C1 segment of cervical spinal cord (tissue), 14 donors: ENCODE measurements around the gene BUB1.
"Not testable (repeated sequence)": the region's sequence is repeated elsewhere in the genome, so short reads cannot be mapped to it uniquely, and the experiment has no call there.

Experiments used
- DNase-seq, 14 donors: peaks; one replicate each; lab custom pipeline; 2025; lab: John Stamatoyannopoulos, UW

BUB1 gene

DNA sequence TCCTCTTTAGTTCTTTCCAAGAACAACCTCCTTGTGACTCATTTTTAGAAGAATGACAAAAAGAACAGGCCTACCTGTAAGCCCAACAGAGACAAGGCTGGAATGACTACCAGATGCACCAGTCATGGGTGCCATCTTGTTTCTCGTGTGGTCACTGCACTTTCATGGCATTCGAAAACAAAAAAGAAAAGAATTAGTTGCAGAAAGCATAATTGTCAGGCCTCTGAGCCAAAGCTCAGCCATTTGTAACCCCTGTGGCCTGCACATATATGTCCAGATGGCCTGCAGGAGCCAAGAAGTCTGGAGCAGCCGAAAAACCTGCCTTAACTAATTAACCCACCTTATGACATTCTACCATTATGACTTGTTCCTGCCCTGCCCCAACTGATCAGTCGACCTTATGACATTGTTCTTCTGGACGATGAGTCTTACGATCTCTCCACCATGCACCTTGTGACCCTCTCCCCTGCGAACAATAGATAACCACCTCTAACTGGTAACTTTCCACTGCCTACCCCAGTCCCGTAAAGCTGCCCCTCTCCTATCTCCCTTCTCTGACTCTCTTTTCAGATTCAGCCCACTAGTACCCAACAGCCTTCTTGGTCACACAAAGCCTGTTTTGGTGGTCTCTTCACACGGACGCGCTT is 13.9 kb upstream of the BUB1 start:
- DNase-seq = no peak

GRCh38 chr2:110690083-110690965 is 12.5 kb upstream of the BUB1 start:
- no peak for DNase-seq

DNA sequence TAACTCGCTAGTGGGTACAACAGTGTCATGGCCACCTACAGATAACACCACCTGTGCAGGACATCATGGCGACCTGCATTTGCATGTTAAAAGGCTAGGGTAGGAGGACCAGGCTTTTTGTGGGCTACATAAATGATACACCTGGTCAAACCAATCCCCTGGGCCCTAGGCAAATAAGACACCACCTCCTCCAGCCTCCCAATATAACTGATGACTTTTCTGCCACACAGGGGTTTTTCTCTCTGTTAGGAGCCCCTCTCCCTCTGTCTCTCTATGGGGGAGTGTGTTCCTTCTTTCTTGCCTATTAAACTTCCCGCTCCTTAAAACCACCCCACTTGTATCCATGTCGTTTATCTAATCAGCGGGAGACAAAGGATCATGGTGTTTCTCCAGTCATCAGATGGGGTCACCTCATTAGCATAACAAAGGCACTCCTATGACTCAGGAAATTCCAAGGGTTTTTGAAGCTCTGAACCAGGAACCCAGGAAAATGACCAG is 10.8 kb upstream of the BUB1 start:
- DNase-seq = no peak

DNA sequence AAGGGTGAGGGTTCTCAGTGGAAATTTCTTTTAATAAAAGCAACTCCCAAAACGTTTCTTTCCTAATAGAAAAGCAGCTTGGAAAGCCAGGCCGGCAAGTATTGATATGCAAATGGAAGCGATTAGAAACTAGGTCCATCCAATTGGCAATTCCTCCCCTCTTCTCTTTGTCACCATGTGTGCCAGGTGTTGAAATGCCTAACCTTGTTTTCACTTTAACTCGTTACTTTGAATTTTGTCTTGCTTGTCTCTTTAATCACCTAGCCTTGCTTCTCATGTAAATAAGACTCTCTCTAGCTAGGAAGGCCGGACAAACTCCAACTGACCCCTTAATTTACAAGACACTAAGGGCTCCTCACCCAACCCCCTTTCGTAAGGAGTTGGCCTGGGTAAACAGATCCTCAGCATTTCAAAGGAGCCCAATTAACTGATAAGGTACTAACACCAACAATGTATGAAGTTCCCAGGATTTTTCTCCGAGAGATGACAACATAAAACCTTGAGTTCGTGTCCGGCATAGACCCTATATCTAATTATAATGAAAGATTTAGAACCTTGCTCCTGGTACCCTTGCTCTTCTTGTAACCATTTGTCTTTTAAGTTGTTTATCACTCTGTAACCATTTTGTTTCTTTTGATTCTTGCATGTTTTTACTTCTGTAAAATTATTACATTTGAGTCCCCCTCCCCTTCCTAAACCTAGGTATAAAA is 10.1 kb upstream of the BUB1 start:
- DNase-seq = not testable (repeated sequence)

- no peak for DNase-seq
Observed at GRCh38 chr2:110682872-110683271, 5.0 kb upstream of the BUB1 start.

- DNase-seq = no peak
Observed at GRCh38 chr2:110682267-110682666, 4.4 kb upstream of the BUB1 start.

GRCh38 chr2:110680709-110681108 is 2.8 kb upstream of the BUB1 start:
- DNase-seq = no peak

DNA sequence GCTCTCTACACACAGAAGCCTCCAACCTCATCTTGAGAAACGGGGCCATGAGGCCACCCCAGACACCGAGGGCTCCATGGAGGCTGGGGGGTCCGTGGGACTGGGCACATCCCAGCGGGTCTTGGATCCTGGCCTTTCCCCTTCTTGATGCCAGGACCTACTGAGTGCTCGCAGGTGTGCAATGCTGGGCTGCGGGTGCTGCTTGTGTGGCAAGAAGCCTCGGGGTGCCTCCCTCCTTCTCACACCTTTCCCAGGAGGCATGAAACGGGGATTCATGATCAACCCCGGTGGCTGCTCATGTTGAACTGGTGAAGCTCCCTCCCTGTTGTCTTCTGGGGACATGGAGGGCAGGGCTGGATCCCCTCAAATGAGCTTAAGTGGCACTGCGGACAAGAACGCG is 2.0 kb upstream of the BUB1 start:
- DNase-seq = no peak

GRCh38 chr2:110679337-110679707 is 1.5 kb upstream of the BUB1 start:
- DNase-seq = no peak

DNA sequence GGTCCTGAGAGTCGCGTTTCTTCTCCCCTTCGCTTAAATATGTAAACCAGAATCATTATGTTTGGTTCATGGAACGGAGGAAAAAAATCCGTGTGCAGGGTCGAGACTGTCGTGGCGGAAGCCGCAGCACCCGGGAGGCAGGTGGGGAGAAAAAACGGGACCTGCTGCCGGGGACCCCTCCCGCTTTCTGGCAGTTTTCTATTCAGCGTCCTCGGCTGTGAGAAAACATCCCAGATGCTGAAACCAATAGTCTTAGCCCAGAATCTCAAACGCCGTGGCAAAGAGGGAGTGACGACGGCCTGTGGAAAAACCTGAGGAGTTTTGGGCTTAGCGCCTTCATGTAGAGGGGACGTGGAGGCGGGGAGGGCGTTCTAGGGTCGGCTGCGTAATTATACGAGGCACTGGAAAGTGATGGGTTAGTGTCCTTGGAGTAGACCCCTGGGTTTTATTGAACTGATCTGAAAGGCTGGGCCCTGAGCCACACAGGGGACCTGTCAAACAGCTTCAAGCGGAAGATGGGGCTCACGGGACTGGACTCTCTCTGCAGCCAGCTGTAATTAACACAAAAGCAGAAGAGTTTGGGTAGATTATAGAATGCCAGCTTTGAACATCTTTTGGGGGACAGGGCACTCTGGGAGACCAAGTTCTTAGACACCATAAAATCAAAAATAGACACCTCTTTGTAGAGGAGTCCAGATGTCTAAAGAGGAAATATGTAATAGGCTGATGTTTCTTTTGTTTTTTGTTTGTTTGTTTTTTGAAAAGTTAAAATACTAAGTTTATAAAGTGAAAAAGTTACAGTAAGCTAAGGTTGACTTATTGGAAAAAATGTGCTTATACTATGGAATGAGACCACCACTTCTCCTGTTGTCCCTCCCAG is 834 bp upstream of the BUB1 start:
- peak in 10 of 14 donors; percentile 10 to 56 (median 39) for DNase-seq

- no peak for DNase-seq
Observed at GRCh38 chr2:110677080-110677479, 783 bp downstream of the BUB1 start.

DNA sequence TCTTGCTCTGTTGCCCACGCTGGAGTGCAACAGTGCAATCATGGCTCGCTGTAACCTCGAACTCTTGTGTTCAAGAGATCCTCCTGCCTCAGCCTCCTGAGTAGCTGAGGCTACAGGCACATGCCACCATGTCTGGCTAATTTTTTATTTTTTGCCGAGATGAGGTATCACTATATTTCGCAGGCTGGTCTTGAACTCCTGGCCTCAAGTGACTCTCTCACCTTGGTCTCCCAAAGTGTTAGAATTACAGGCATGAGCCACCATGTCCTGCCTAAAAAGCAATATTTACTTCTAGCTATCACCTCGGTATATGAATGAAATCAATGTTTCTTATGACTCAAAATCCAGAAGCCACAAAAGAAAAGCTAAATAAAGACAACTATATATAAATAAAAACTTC is 2.2 kb downstream of the BUB1 start:
- no peak for DNase-seq

GRCh38 chr2:110674620-110675555 is 3.0 kb downstream of the BUB1 start:
- DNase-seq = no peak

DNA sequence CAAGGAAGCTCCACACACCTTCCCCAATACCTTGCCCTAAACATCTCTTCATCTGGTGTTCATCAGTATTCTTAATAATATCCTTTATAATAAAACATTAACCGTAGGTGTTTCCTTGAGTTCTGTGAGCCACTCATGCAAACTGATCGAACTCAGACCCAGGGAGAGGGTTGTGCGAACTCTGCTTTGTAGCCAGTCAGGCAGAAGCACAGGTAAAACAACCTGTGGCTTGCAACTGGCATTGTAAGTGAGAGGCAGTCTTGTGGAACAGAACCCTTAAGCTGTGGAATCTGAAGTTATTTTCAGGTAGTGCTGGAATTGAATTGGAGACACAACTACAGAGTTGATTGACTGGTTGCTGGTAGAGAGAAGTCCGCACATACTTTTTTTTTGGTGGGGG is 4.7 kb downstream of the BUB1 start:
- DNase-seq = no peak

DNA sequence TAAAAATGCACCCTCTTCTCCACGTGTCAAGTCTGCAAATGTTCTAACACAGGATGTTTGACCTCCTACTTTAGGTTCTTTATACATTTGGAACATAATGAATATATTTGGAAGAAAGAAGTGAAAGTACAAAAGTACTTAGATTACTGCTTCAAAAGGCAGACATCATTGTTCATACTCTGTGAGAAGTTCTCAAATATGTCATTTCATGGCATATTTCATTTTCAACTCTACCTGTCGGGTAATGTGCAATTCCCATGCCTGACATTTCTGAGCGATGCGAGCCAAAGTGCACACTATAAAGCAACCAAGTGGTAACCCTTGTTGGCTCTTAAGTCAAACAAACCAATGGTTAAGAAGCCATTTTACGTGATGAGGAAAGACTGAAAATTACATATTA is 7.0 kb downstream of the BUB1 start:
- no peak for DNase-seq

DNA sequence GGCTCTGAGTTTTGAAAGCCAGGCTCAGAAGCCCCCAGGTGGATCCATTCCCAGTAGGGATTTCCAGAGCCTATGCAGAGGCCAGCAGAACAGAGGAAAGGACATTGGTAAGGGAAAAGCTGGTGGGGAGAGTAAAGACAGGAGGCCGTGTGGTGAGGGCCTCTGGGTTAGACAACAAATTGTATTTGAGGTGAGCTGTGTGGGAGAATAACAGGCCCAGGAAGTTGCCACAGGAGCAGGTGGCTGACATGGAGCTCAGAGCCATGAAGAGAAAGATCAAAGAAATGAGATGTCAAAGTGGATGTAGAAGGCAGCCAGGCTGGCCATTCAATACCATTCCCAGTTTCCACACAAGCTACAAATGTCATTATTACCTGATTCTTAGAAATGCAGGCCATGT is 8.8 kb downstream of the BUB1 start:
- DNase-seq = no peak

DNA sequence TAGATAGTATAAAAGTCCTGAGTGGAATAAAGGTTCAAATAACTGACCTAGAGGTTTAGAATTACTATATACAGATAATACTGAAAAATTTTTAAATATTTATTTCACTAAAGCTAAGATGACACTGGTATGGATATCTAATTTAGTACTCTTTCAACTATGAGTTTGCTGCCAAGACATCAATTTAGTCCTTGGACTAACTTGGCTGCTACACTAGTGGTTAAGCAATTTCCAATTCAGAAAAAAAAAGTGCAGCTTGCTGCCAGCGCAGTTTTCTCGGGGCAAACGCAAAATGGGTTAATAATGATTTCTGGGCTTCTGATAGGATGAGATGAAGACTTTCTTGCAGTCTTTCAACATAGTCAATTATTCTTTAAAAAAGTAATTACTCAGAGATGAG is 10.8 kb downstream of the BUB1 start:
- DNase-seq = no peak

DNA sequence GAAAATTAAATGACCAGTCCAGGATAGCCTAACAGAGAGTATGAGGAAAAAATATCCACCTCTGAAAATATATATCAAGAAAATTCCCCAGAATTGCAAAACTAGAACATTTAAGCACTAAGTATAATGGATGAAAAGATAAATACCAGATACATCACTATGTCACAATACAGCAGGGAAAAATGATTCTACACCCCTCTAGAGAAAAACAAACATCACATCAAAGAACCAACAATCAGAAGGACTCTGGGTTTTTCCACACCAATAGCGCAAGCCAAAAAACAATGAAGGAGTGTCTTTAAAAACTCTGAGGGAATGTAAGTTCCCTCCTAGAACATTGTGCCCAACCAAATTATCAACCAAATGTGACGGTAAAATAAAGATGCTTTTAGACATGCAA is 13.7 kb downstream of the BUB1 start:
- DNase-seq = no peak

GRCh38 chr2:110662560-110662959 is 15.3 kb downstream of the BUB1 start:
- no peak for DNase-seq

- DNase-seq = no peak
Observed at GRCh38 chr2:110660558-110660957, 17.3 kb downstream of the BUB1 start.
